Right cardiac atrium (tissue), 5 donors: ENCODE results near the gene ATP6AP2. TPM values are rescaled to one million over a fixed set of nuclear protein-coding genes. Genes with fewer than 3 reads are reported as not detected.

ENCODE experiments used
- ATAC-seq, 2 donors: fragments of 200-7000 bp; cut with Tn5 transposase; one replicate each; pipeline versions ENCODE4 v1.8.0 to v1.9.1; 2020; ENCODE audit warnings: moderate library complexity in 2 of 2, mild to moderate bottlenecking in 1 of 2
- DNase-seq, 3 donors: peaks; one replicate each; pipeline ENCODE4 v3.0.0-alpha.2; 2020
- H3K27ac ChIP-seq: one replicate; pipeline ENCODE4 v1.5.1; 2013; ENCODE audit warnings: mild to moderate bottlenecking, low read length, control low read depth, moderate library complexity
- H3K27me3 ChIP-seq: one replicate; pipeline ENCODE4 v1.6.1; 2013; ENCODE audit not compliant: control insufficient read depth, insufficient read depth
- H3K4me1 ChIP-seq: one replicate; pipeline ENCODE4 v1.6.1; 2013; ENCODE audit warnings: low read length; ENCODE audit not compliant: control insufficient read depth, insufficient read depth
- H3K4me3 ChIP-seq: one replicate; pipeline ENCODE4 v1.5.1; 2013; ENCODE audit warnings: low read length, control low read depth
- H3K9me3 ChIP-seq: one replicate; pipeline ENCODE4 v1.6.1; 2013; ENCODE audit warnings: low read length; ENCODE audit not compliant: control insufficient read depth
- WGBS: extraction: QIAGEN DNeasy Blood & Tissue Kit; methylation state at CpG from one replicate; pipeline ENCODE4 v1.1.7; 2013; 5-methylcytosine and 5-hydroxymethylcytosine counted together
- intact Hi-C, 4 donors: fragments of 100-400 bp; cut with DNase I; formaldehyde crosslinking; loops; one replicate each; pipeline versions ENCODE4 v1.11.0 to v1.14.0; 2022 to 2023
- long read RNA-seq, 4 donors: library from polyadenylated mRNA; unstranded; transcript quantifications; one replicate each; pipeline ENCODE4 v2.0.0, GENCODE V29; 2020 to 2021
- polyA plus RNA-seq: library from polyadenylated mRNA; stranded (reverse); fragments of 200-250 nt; gene quantifications from one replicate; pipeline ENCODE4 v1.2.3, GENCODE V29; 2013
- total RNA-seq, 4 donors: library from RNA; stranded (reverse); fragmentation: NEBNext Ultra II Directional; extraction: Animal tissue kit (Norgen Biotek cat#: 25700); gene quantifications; one replicate each; pipeline ENCODE4 v1.2.1, GENCODE V29; 2021
- donor health status: healthy with polysubstance abuse.
- donor health status: DM: no; HTN: yes; CAD: no.
- donor health status: DM: no; HTN: no; CAD: no.
- donor health status: DM: no; HTN: yes; CAD: no; lungs with severe emphysema.
- donor health status: DM: yes; HTN: yes; CAD: no.

Gene ATP6AP2
- 10 to 100 TPM; 52.3 to 62.5 (median 62.1) TPM for total RNA-seq
- 48.0 TPM for polyA plus RNA-seq
- long read RNA-seq, donor 1, transcript ATP6AP2-217 (9 exons, 2,337 nt) = major isoform, 160 of 181 reads
- long read RNA-seq, donor 1, partial matches to known transcripts = 10 of 181 reads
- long read RNA-seq, donor 1, other reads (novel, unspliced or antisense) = 2 of 181 reads
- long read RNA-seq, donor 2, transcript ATP6AP2-217 (9 exons, 2,337 nt) = major isoform, 57 of 61 reads
- long read RNA-seq, donor 2, partial matches to known transcripts = 1 of 61 reads
- long read RNA-seq, donor 2, other reads (novel, unspliced or antisense) = 2 of 61 reads
- long read RNA-seq, donor 3, transcript ATP6AP2-217 (9 exons, 2,337 nt) = major isoform, 445 of 480 reads
- long read RNA-seq, donor 3, transcript ATP6AP2-224 (8 exons, 1,929 nt) = minor isoform, 9 of 480 reads
- long read RNA-seq, donor 3, partial matches to known transcripts = 13 of 480 reads
- long read RNA-seq, donor 3, other reads (novel, unspliced or antisense) = 7 of 480 reads
- long read RNA-seq, donor 4, transcript ATP6AP2-217 (9 exons, 2,337 nt) = major isoform, 47 of 50 reads
- long read RNA-seq, donor 4, partial matches to known transcripts = 0 of 50 reads
- long read RNA-seq, donor 4, other reads (novel, unspliced or antisense) = 0 of 50 reads

GRCh38 chrX:40580537-40581335 is at the start of gene ATP6AP2:
TSS of gene ATP6AP2 (plus strand) at chrX:40580970. CDS start at chrX:40581066, 96 bp downstream.
- intact Hi-C loops = no loop called here
- under 1% methylated on average over 83 of the region's 89 CpGs for WGBS

GRCh38 chrX:40531056-40531826 is 49.5 kb upstream of the ATP6AP2 start:
- Histone ChIP-seq H3K4me3 (no peak overlapping the region), H3K9me3 (no peaks in the 10 kb centered on the region), H3K27me3 (no peaks in the 10 kb centered on the region), H3K4me1 (peaks cover 2% of the 10 kb centered on the region), H3K27ac (no peak overlapping the region)
- no peak for ATAC-seq
- DNase-seq = no peak
- 63% methylated on average over 16 of the region's 16 CpGs for WGBS
- intact Hi-C loops = no loop called here

More at GRCh38 chrX:40580537-40581335, at the start of gene ATP6AP2:
- peak within 1 kb of the TSS; percentile 85 for H3K4me3 ChIP-seq
- H3K27me3 ChIP-seq = no peaks in the 10 kb centered on the region
- no peaks in the 10 kb centered on the region for H3K9me3 ChIP-seq
- H3K4me1 ChIP-seq = no peaks in the 10 kb centered on the region
- peak; percentile 90 to 96 (median 96) for DNase-seq
- peak within 1 kb of the TSS; percentile 90 for H3K27ac ChIP-seq
- ATAC-seq = peak; percentile 99

GRCh38 chrX:40537310-40537709 is 43.5 kb upstream of the ATP6AP2 start:
- Histone ChIP-seq H3K4me1 (peaks cover 2% of the 10 kb centered on the region), H3K27me3 (no peaks in the 10 kb centered on the region), H3K9me3 (no peaks in the 10 kb centered on the region), H3K27ac (no peak overlapping the region), H3K4me3 (no peak overlapping the region)
- intact Hi-C loops = no loop called here
- DNase-seq = no peak
- no peak for ATAC-seq
- 79% methylated on average over 4 of the region's 4 CpGs for WGBS

GRCh38 chrX:40538406-40538805 is 42.4 kb upstream of the ATP6AP2 start:
- Histone ChIP-seq H3K4me1 (peaks cover 2% of the 10 kb centered on the region), H3K4me3 (no peak overlapping the region), H3K27me3 (no peaks in the 10 kb centered on the region), H3K9me3 (no peaks in the 10 kb centered on the region), H3K27ac (no peak overlapping the region)
- DNase-seq (no peak), ATAC-seq (no peak)
- intact Hi-C loops = no loop called here
- WGBS = 92% methylated on average over 5 of the region's 5 CpGs

- 42% methylated on average over 20 of the region's 20 CpGs for WGBS
- intact Hi-C loops = no loop called here
- peaks cover 2% of the 10 kb centered on the region for H3K4me1 ChIP-seq
- DNase-seq (peak; percentile 65 to 80 (median 72)), ATAC-seq (peak; percentile 78 to 89)
- peak overlapping the region; percentile 39 for H3K27ac ChIP-seq
- H3K27me3 ChIP-seq = no peaks in the 10 kb centered on the region
- no peaks in the 10 kb centered on the region for H3K9me3 ChIP-seq
- H3K4me3 ChIP-seq = no peak overlapping the region
Observed at GRCh38 chrX:40539214-40540142, 41.3 kb upstream of the ATP6AP2 start.

GRCh38 chrX:40542208-40542607 is 38.6 kb upstream of the ATP6AP2 start:
- no peak for ATAC-seq
- peaks cover 2% of the 10 kb centered on the region for H3K4me1 ChIP-seq
- no peak overlapping the region for H3K27ac ChIP-seq
- no peaks in the 10 kb centered on the region for H3K9me3 ChIP-seq
- 81% methylated on average over 10 of the region's 10 CpGs for WGBS
- intact Hi-C loops = no loop called here
- H3K4me3 ChIP-seq = no peak overlapping the region
- no peaks in the 10 kb centered on the region for H3K27me3 ChIP-seq
- no peak for DNase-seq

- intact Hi-C loops = no loop called here
- WGBS = 77% methylated on average over 4 of the region's 4 CpGs
- no peak overlapping the region for H3K4me3 ChIP-seq
Observed at GRCh38 chrX:40542972-40543371, 37.8 kb upstream of the ATP6AP2 start.

GRCh38 chrX:40543661-40544328 is 37.0 kb upstream of the ATP6AP2 start:
- H3K27ac ChIP-seq = no peak overlapping the region
- DNase-seq = no peak
- intact Hi-C loops = no loop called here
- 6% methylated on average over 8 of the region's 8 CpGs for WGBS
- ATAC-seq = peak in 1 of 2 donors; percentile 64
- H3K4me1 ChIP-seq = peaks cover 2% of the 10 kb centered on the region
- no peaks in the 10 kb centered on the region for H3K27me3 ChIP-seq
- H3K4me3 ChIP-seq = no peak overlapping the region
- no peaks in the 10 kb centered on the region for H3K9me3 ChIP-seq

More at GRCh38 chrX:40542972-40543371, 37.8 kb upstream of the ATP6AP2 start:
- Histone ChIP-seq H3K9me3 (no peaks in the 10 kb centered on the region), H3K27me3 (no peaks in the 10 kb centered on the region), H3K27ac (no peak overlapping the region), H3K4me1 (peaks cover 2% of the 10 kb centered on the region)
- ATAC-seq (no peak), DNase-seq (no peak)

- intact Hi-C loops = no loop called here
- peaks cover 2% of the 10 kb centered on the region for H3K4me1 ChIP-seq
- H3K27ac ChIP-seq = peak overlapping the region; percentile 37
- H3K27me3 ChIP-seq = no peaks in the 10 kb centered on the region
- no peaks in the 10 kb centered on the region for H3K9me3 ChIP-seq
- DNase-seq (no peak), ATAC-seq (no peak)
- H3K4me3 ChIP-seq = no peak overlapping the region
- 44% methylated on average over 13 of the region's 13 CpGs for WGBS
Observed at GRCh38 chrX:40544343-40545266, 36.2 kb upstream of the ATP6AP2 start.
